Keratinocyte (primary cell): ENCODE measurements around the gene LRRC8D. TPM values are rescaled to one million over a fixed set of nuclear protein-coding genes. Genes with fewer than 3 reads are reported as not detected.

ENCODE experiments used
- DNase-seq: peaks from one replicate; pipeline ENCODE4 v3.0.0-alpha.2; 2011; ENCODE audit warnings: low read depth, missing footprints, low spot score
- FAIRE-seq: peaks from 2 replicates; lab custom pipeline; 2011; peaks lifted over from hg19 to GRCh38; lab: Jason Lieb, UNC
- H2AFZ ChIP-seq: 2 replicates; pipeline ENCODE4 v1.6.0; 2012; ENCODE audit warnings: low read length, control low read depth, inconsistent platforms; ENCODE audit not compliant: control insufficient read depth
- H3K27ac ChIP-seq: 2 replicates; pipeline ENCODE4 v1.5.1; 2011; ENCODE audit warnings: low read length; ENCODE audit not compliant: control insufficient read depth, insufficient read depth
- H3K27me3 ChIP-seq: 3 replicates; pipeline ENCODE4 v1.6.0; 2011; ENCODE audit warnings: low read length; ENCODE audit not compliant: control insufficient read depth, insufficient read depth; ENCODE audit errors: extremely low read depth
- H3K36me3 ChIP-seq, 2 experiments: 2 replicates in 1 of 2; 3 replicates in 1 of 2; pipeline ENCODE4 v1.5.1; 2011; ENCODE audit warnings: low read length in 2 of 2, mild to moderate bottlenecking in 1 of 2; ENCODE audit not compliant: control insufficient read depth in 2 of 2, insufficient read depth in 2 of 2; ENCODE audit errors: extremely low read depth in 1 of 2
- H3K4me1 ChIP-seq: 3 replicates; pipeline ENCODE4 v1.5.1; 2011; ENCODE audit warnings: low read length; ENCODE audit not compliant: control insufficient read depth, insufficient read depth; ENCODE audit errors: extremely low read depth
- H3K4me2 ChIP-seq: 3 replicates; pipeline ENCODE4 v1.6.0; 2011; ENCODE audit warnings: low read depth, low read length; ENCODE audit not compliant: control insufficient read depth, insufficient read depth; ENCODE audit errors: extremely low read depth
- H3K4me3 ChIP-seq, 3 experiments: fragments of 200-600 bp in 1 of 3; sonication (generic) in 1 of 3; 2 replicates in 2 of 3; 3 replicates in 1 of 3; pipeline ENCODE4 v1.5.1; 2011 to 2016; ENCODE audit warnings: low read length in 3 of 3, mild to moderate bottlenecking in 3 of 3, control low read depth in 2 of 3, inconsistent platforms in 1 of 3, low read depth in 1 of 3, mixed read lengths in 1 of 3, mixed run types in 1 of 3, moderate library complexity in 1 of 3; ENCODE audit not compliant: control insufficient read depth in 2 of 3, insufficient read depth in 2 of 3; ENCODE audit errors: extremely low read depth in 1 of 3
- H3K79me2 ChIP-seq: 2 replicates; pipeline ENCODE4 v1.6.0; 2012; ENCODE audit warnings: low read length; ENCODE audit not compliant: control insufficient read depth, insufficient read depth
- H3K9ac ChIP-seq: 3 replicates; pipeline ENCODE4 v1.6.0; 2011; ENCODE audit warnings: low read length; ENCODE audit not compliant: control insufficient read depth, insufficient read depth; ENCODE audit errors: extremely low read depth
- H3K9me1 ChIP-seq: 3 replicates; pipeline ENCODE4 v1.6.0; 2011; ENCODE audit warnings: low read length; ENCODE audit not compliant: control insufficient read depth, insufficient read depth; ENCODE audit errors: extremely low read depth
- H3K9me3 ChIP-seq: 2 replicates; pipeline ENCODE4 v1.5.1; 2012; ENCODE audit warnings: low read depth, low read length; ENCODE audit not compliant: control insufficient read depth
- H4K20me1 ChIP-seq: 3 replicates; pipeline ENCODE4 v1.6.0; 2011; ENCODE audit warnings: low read length; ENCODE audit not compliant: control insufficient read depth, insufficient read depth; ENCODE audit errors: extremely low read depth
- CTCF ChIP-seq, 3 experiments: IDR thresholded peaks in 1 of 3; conservative IDR thresholded peaks in 1 of 3; optimal IDR thresholded peaks in 1 of 3; 2 replicates in 2 of 3; 3 replicates in 1 of 3; pipeline versions ENCODE3 to v1.5.1; 2011; ENCODE audit warnings: low read length in 3 of 3, mild to moderate bottlenecking in 3 of 3, moderate library complexity in 2 of 3, control low read depth in 1 of 3, inconsistent platforms in 1 of 3; ENCODE audit not compliant: insufficient read depth in 2 of 3; ENCODE audit errors: extremely low read depth in 1 of 3
- EZH2 ChIP-seq: IDR thresholded peaks from one replicate; pipeline ENCODE4 v1.6.1; 2012; ENCODE audit warnings: inconsistent platforms, mild to moderate bottlenecking, low read length, moderate library complexity
- dilution Hi-C: fragments of 300-500 bp; cut with MboI; formaldehyde crosslinking; loops from one replicate; pipeline ENCODE4 v1.7.0; 2020; ENCODE audit warnings: low sequenced_read_pairs; ENCODE audit not compliant: extremely low pct_ligation_motif_present
- polyA plus RNA-seq, 5 experiments: library from polyadenylated mRNA; depleted of rRNA in 3 of 5; stranded (reverse) in 3 of 5; stranded (forward) in 1 of 5; unstranded in 1 of 5; fragments of >200 nt; gene quantifications; 1 replicate in 1 of 5; 2 replicates in 3 of 5; 3 replicates in 1 of 5; pipeline versions ENCODE4 v1.2.1 to v1.2.3, GENCODE V29; 2011 to 2012; ENCODE audit warnings: missing spikeins in 2 of 5, low read depth in 1 of 5, low replicate concordance in 1 of 5

The LRRC8D gene
- polyA plus RNA-seq, 1 donor (not counting 4 experiments of a cell fraction or from before 2014, with no cell fraction given) = 54.7 TPM

- Histone ChIP-seq H3K79me2 (no peaks in the 10 kb centered on the region), H3K27ac (peak overlapping the region; percentile 75), H3K9ac (no peak overlapping the region), H3K4me1 (peaks cover 22% of the 10 kb centered on the region), H4K20me1 (no peaks in the 10 kb centered on the region), H3K4me3 (no peak overlapping the region), H3K36me3 (no peaks in the 10 kb centered on the region), H3K4me2 (no peak overlapping the region), H3K9me1 (no peaks in the 10 kb centered on the region), H3K27me3 (no peaks in the 10 kb centered on the region), H3K9me3 (no peaks in the 10 kb centered on the region), H2AFZ (no peak overlapping the region)
- dilution Hi-C loops = no loop called here
- no peak for DNase-seq
- no peak for FAIRE-seq
- TF ChIP-seq CTCF (optimal IDR thresholded peaks at IDR 0.05 in 1 of 3, IDR thresholded peaks at IDR 0.05 in 1 of 3, conservative IDR thresholded peaks at IDR 0.05 in 1 of 3; ENCODE audit: extremely low read depth in 1 of 3, insufficient read depth in 2 of 3, low read length in 3 of 3) (no peak), EZH2 (no peak)
Observed at GRCh38 chr1:89951766-89952604, 131.2 kb downstream of the LRRC8D start.

GRCh38 chr1:89952605-89953130, 131.8 kb downstream of the LRRC8D start:
- H3K27ac ChIP-seq = peak overlapping the region; percentile 75
- peaks cover 26% of the 10 kb centered on the region for H3K4me1 ChIP-seq
- H3K79me2 ChIP-seq = no peaks in the 10 kb centered on the region
- no peak overlapping the region for H3K4me3 ChIP-seq
- H3K4me2 ChIP-seq = peak overlapping the region; percentile 45
- peak overlapping the region; percentile 39 for H3K9ac ChIP-seq
- H3K27me3 ChIP-seq = no peaks in the 10 kb centered on the region
- H4K20me1 ChIP-seq = no peaks in the 10 kb centered on the region
- no peak for DNase-seq
- no peak for TF ChIP-seq CTCF (optimal IDR thresholded peaks at IDR 0.05 in 1 of 3, IDR thresholded peaks at IDR 0.05 in 1 of 3, conservative IDR thresholded peaks at IDR 0.05 in 1 of 3; ENCODE audit: extremely low read depth in 1 of 3, insufficient read depth in 2 of 3, low read length in 3 of 3)
- TF ChIP-seq EZH2 = no peak
- dilution Hi-C loops = no loop called here
- H3K9me1 ChIP-seq = no peaks in the 10 kb centered on the region
- no peaks in the 10 kb centered on the region for H3K36me3 ChIP-seq
- H3K9me3 ChIP-seq = no peaks in the 10 kb centered on the region
- H2AFZ ChIP-seq = peak overlapping the region; percentile 75
- no peak for FAIRE-seq
